Measurements from ENCODE around the gene ZNF76.
"Not testable (repeated sequence)": the region's sequence is repeated elsewhere in the genome, so short reads cannot be mapped to it uniquely, and the experiment has no call there.

DNA sequence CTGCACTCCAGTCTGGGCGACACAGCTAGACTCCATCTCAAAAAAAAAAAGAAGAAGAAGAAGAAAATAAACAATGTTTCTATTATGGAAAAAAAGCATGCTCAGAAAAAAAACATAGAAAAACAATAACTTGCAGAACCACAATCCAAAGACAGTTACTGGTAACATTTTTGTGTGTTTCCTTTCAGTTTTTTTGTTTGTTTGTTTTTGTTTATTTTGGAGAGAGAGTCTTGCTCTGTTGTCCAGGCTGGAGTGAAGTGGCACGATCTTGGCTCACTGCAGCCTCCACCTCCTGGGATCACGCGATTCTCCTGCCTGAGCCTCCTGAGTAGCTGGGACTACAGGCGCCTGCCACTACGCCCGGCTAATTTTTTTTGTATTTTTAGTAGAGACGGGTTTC lies 69.4 kb downstream of the ZNF76 start:
- TF ChIP-seq, protein P1, sequence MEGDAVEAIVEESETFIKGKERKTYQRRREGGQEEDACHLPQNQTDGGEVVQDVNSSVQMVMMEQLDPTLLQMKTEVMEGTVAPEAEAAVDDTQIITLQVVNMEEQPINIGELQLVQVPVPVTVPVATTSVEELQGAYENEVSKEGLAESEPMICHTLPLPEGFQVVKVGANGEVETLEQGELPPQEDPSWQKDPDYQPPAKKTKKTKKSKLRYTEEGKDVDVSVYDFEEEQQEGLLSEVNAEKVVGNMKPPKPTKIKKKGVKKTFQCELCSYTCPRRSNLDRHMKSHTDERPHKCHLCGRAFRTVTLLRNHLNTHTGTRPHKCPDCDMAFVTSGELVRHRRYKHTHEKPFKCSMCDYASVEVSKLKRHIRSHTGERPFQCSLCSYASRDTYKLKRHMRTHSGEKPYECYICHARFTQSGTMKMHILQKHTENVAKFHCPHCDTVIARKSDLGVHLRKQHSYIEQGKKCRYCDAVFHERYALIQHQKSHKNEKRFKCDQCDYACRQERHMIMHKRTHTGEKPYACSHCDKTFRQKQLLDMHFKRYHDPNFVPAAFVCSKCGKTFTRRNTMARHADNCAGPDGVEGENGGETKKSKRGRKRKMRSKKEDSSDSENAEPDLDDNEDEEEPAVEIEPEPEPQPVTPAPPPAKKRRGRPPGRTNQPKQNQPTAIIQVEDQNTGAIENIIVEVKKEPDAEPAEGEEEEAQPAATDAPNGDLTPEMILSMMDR (IDR thresholded peaks at IDR 0.05): not testable (repeated sequence)
- TF ChIP-seq EP300, POLR2A (IDR thresholded peaks at IDR 0.05): not testable (repeated sequence)
